ENCODE data around the gene GHRH. TPM values are rescaled to one million over a fixed set of nuclear protein-coding genes. Genes with fewer than 3 reads are reported as not detected.
A peak's percentile ranks its signal among the peaks of the same experiment; 100 is the strongest.

Gene GHRH
- total RNA-seq, 1 donor from 2014 or later, result not detected

GRCh38 chr20:37243076-37243936 lies 18.3 kb downstream of the GHRH start:
- Mint-ChIP-seq H3K36me3 (ENCODE audit: low read depth, unreplicated experiment) (peaks cover 39% of the 10 kb centered on the region), H3K27me3 (ENCODE audit: unreplicated experiment) (peaks cover 5% of the 10 kb centered on the region)

GRCh38 chr20:37242503-37242902 lies 19.1 kb downstream of the GHRH start:
- peak overlapping the region; percentile 12 for H3K4me3 Mint-ChIP-seq (ENCODE audit: unreplicated experiment)
- H3K27ac Mint-ChIP-seq (ENCODE audit: unreplicated experiment), result no peak overlapping the region
- peaks cover 5% of the 10 kb centered on the region for H3K27me3 Mint-ChIP-seq (ENCODE audit: unreplicated experiment)
- DNase-seq (ENCODE audit: low spot score), result no peak
- peaks cover 37% of the 10 kb centered on the region for H3K36me3 Mint-ChIP-seq (ENCODE audit: low read depth, unreplicated experiment)
- no peaks in the 10 kb centered on the region for H3K9me3 Mint-ChIP-seq (ENCODE audit: unreplicated experiment)
- TF ChIP-seq CTCF (IDR thresholded peaks at IDR 0.05; ENCODE audit: unreplicated experiment), result no peak
- peaks cover 21% of the 10 kb centered on the region for H3K4me1 Mint-ChIP-seq (ENCODE audit: unreplicated experiment)

More at GRCh38 chr20:37243076-37243936, 18.3 kb downstream of the GHRH start:
- DNase-seq (ENCODE audit: low spot score), result no peak
- Mint-ChIP-seq H3K4me3 (ENCODE audit: unreplicated experiment) (peak overlapping the region; percentile 20), H3K27ac (ENCODE audit: unreplicated experiment) (peak overlapping the region; percentile 72), H3K4me1 (ENCODE audit: unreplicated experiment) (peaks cover 21% of the 10 kb centered on the region), H3K9me3 (ENCODE audit: unreplicated experiment) (no peaks in the 10 kb centered on the region)
- no peak for TF ChIP-seq CTCF (IDR thresholded peaks at IDR 0.05; ENCODE audit: unreplicated experiment)

GRCh38 chr20:37240337-37241067 lies 21.1 kb downstream of the GHRH start:
- H3K4me3 Mint-ChIP-seq (ENCODE audit: unreplicated experiment), result no peak overlapping the region
- no peak overlapping the region for H3K27ac Mint-ChIP-seq (ENCODE audit: unreplicated experiment)
- H3K36me3 Mint-ChIP-seq (ENCODE audit: low read depth, unreplicated experiment), result peaks cover 39% of the 10 kb centered on the region
- no peak for TF ChIP-seq CTCF (IDR thresholded peaks at IDR 0.05; ENCODE audit: unreplicated experiment)
- H3K27me3 Mint-ChIP-seq (ENCODE audit: unreplicated experiment), result peaks cover 5% of the 10 kb centered on the region
- peaks cover 19% of the 10 kb centered on the region for H3K4me1 Mint-ChIP-seq (ENCODE audit: unreplicated experiment)
- H3K9me3 Mint-ChIP-seq (ENCODE audit: unreplicated experiment), result no peaks in the 10 kb centered on the region
- no peak for DNase-seq (ENCODE audit: low spot score)

- H3K4me3 Mint-ChIP-seq (ENCODE audit: unreplicated experiment), result no peak overlapping the region
- no peaks in the 10 kb centered on the region for H3K9me3 Mint-ChIP-seq (ENCODE audit: unreplicated experiment)
- TF ChIP-seq CTCF (IDR thresholded peaks at IDR 0.05; ENCODE audit: unreplicated experiment), result no peak
- peaks cover 12% of the 10 kb centered on the region for H3K4me1 Mint-ChIP-seq (ENCODE audit: unreplicated experiment)
- no peak overlapping the region for H3K27ac Mint-ChIP-seq (ENCODE audit: unreplicated experiment)
- DNase-seq (ENCODE audit: low spot score), result no peak
- peaks cover 5% of the 10 kb centered on the region for H3K27me3 Mint-ChIP-seq (ENCODE audit: unreplicated experiment)
- H3K36me3 Mint-ChIP-seq (ENCODE audit: low read depth, unreplicated experiment), result peaks cover 49% of the 10 kb centered on the region
Measured at GRCh38 chr20:37238935-37239451, 22.6 kb downstream of the GHRH start.

Measured in endothelial cell (in vitro differentiated cells).